Measurements from ENCODE around the gene NDUFS2. TPM values are rescaled to one million over a fixed set of nuclear protein-coding genes. Genes with fewer than 3 reads are reported as not detected.
A peak's percentile ranks its signal among the peaks of the same experiment; 100 is the strongest.

Gene NDUFS2
- total and polyA plus RNA-seq, 2 experiments from 2014 or later: 103 to 163 TPM

DNA sequence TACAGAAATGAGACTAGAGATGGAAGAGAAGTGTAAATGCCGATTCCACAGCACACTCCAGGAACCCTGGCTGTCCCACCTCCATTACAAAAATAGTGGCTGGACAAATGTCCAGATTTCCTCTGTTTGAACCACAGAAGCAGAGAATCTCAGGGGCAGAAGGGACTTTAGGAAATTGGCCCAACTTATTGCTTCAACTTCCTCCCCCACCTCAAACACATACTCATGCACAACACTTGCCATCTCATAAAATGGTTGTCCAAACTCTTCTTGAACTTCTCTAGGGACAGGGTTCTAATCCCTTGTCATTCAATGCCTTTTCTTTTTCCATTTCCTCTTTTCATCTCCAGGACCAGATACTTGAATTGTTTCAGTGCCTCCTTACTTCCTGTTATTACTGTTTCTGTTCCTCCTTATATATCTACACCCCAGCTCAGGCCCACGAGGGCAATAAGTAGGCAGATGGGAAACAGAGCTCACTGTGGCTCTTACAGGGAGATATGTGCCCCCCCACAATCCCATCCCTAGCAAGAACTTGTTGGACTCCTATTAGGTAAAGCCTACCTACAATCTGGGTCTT is 16.3 kb upstream of the NDUFS2 start:
- H3K4me2 ChIP-seq: no peak overlapping the region
- no peaks in the 10 kb centered on the region for H3K27me3 ChIP-seq
- no peaks in the 10 kb centered on the region for H3K9me3 ChIP-seq (ENCODE audit: low read depth)
- no peak overlapping the region for H3K27ac ChIP-seq
- no peaks in the 10 kb centered on the region for H3K4me1 ChIP-seq (ENCODE audit: insufficient read depth)
- no peak overlapping the region for H2AFZ ChIP-seq
- no peaks in the 10 kb centered on the region for H3K9me2 ChIP-seq (replicated peaks; ENCODE audit: insufficient read depth)
- H3K79me2 ChIP-seq: no peaks in the 10 kb centered on the region
- H3K4me3 ChIP-seq: no peak overlapping the region
- TF ChIP-seq EZH2phosphoT487 (IDR thresholded peaks at IDR 0.05; ENCODE audit: low read depth, severe bottlenecking, unreplicated experiment) (no peak), EZH2 (IDR thresholded peaks at IDR 0.05; ENCODE audit: borderline replicate concordance) (no peak)
- TF ChIP-seq, protein P1, sequence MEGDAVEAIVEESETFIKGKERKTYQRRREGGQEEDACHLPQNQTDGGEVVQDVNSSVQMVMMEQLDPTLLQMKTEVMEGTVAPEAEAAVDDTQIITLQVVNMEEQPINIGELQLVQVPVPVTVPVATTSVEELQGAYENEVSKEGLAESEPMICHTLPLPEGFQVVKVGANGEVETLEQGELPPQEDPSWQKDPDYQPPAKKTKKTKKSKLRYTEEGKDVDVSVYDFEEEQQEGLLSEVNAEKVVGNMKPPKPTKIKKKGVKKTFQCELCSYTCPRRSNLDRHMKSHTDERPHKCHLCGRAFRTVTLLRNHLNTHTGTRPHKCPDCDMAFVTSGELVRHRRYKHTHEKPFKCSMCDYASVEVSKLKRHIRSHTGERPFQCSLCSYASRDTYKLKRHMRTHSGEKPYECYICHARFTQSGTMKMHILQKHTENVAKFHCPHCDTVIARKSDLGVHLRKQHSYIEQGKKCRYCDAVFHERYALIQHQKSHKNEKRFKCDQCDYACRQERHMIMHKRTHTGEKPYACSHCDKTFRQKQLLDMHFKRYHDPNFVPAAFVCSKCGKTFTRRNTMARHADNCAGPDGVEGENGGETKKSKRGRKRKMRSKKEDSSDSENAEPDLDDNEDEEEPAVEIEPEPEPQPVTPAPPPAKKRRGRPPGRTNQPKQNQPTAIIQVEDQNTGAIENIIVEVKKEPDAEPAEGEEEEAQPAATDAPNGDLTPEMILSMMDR (IDR thresholded peaks at IDR 0.05; ENCODE audit: poor library complexity): no peak
- DNase-seq (ENCODE audit: low spot score): no peak
- WGBS (ENCODE audit: low lambda C conversion rate, missing lambda C conversion rate): 72% methylated on average over 2 of the region's 2 CpGs
- no peaks in the 10 kb centered on the region for H4K20me1 ChIP-seq (ENCODE audit: insufficient read depth, poor library complexity, severe bottlenecking)
- H3K36me3 ChIP-seq (replicated peaks; ENCODE audit: insufficient read depth, low read depth): no peaks in the 10 kb centered on the region

DNA sequence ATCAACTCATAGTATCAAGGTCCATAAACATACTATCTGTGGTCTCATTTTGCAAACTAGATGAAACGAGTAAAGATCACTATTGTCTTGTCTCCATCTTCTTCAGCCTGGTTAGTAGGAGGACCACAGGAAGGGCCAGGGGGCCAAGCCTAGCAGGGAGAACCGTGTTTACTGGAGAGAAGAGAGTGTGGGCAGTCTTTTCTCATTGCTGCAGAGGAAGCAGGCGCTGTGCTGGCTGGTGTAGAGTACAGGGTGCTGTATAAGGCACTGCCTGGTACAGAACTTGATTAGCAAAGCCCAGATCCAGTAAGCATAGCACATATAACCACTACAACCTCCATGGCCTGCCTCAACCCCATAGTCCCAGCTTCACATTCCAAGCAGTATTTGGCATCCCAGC is 14.9 kb upstream of the NDUFS2 start:
- no peaks in the 10 kb centered on the region for H3K4me1 ChIP-seq (ENCODE audit: insufficient read depth)
- no peak for DNase-seq (ENCODE audit: low spot score)
- 81% methylated on average over 3 of the region's 3 CpGs for WGBS (ENCODE audit: low lambda C conversion rate, missing lambda C conversion rate)

DNA sequence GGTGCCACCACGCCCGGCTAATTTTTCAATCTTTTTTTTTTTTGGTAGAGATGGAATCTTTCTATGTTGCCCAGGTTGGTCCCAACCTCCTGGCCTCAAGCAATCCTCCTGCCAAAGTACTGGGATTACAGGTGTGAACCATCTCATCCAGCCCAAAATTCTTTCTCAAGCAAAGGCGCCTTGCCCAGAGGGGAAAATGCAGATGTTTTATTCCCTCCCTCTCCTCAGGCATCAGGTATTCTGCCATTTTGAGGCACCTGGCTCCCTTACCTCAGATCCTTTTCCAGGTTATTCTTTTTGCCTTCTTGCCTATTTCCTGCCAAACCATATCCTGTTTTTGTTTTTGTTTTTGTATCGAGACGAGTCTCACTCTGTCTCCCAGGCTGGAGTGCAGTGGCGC is 13.8 kb upstream of the NDUFS2 start:
- Histone ChIP-seq H4K20me1 (ENCODE audit: insufficient read depth, poor library complexity, severe bottlenecking) (no peaks in the 10 kb centered on the region), H3K79me2 (no peaks in the 10 kb centered on the region), H3K36me3 (replicated peaks; ENCODE audit: insufficient read depth, low read depth) (no peaks in the 10 kb centered on the region), H3K4me1 (ENCODE audit: insufficient read depth) (no peaks in the 10 kb centered on the region), H3K27me3 (no peaks in the 10 kb centered on the region), H2AFZ (no peak overlapping the region), H3K9me3 (ENCODE audit: low read depth) (no peaks in the 10 kb centered on the region), H3K9me2 (replicated peaks; ENCODE audit: insufficient read depth) (no peaks in the 10 kb centered on the region), H3K4me2 (no peak overlapping the region), H3K27ac (no peak overlapping the region), H3K4me3 (no peak overlapping the region)
- DNase-seq (ENCODE audit: low spot score): no peak
- WGBS (ENCODE audit: low lambda C conversion rate, missing lambda C conversion rate): 94% methylated on average over 6 of the region's 6 CpGs
- TF ChIP-seq EZH2phosphoT487 (IDR thresholded peaks at IDR 0.05; ENCODE audit: low read depth, severe bottlenecking, unreplicated experiment) (no peak), EZH2 (IDR thresholded peaks at IDR 0.05; ENCODE audit: borderline replicate concordance) (no peak)
- TF ChIP-seq, protein P1 (IDR thresholded peaks at IDR 0.05; ENCODE audit: poor library complexity): no peak

More for the DNA sequence above, 14.9 kb upstream of the NDUFS2 start:
- TF ChIP-seq EZH2phosphoT487 (IDR thresholded peaks at IDR 0.05; ENCODE audit: low read depth, severe bottlenecking, unreplicated experiment) (no peak), EZH2 (IDR thresholded peaks at IDR 0.05; ENCODE audit: borderline replicate concordance) (no peak)
- TF ChIP-seq, protein P1 (IDR thresholded peaks at IDR 0.05; ENCODE audit: poor library complexity): no peak
- no peaks in the 10 kb centered on the region for H4K20me1 ChIP-seq (ENCODE audit: insufficient read depth, poor library complexity, severe bottlenecking)
- no peaks in the 10 kb centered on the region for H3K27me3 ChIP-seq
- no peaks in the 10 kb centered on the region for H3K36me3 ChIP-seq (replicated peaks; ENCODE audit: insufficient read depth, low read depth)
- no peak overlapping the region for H3K4me3 ChIP-seq
- no peak overlapping the region for H2AFZ ChIP-seq
- no peaks in the 10 kb centered on the region for H3K79me2 ChIP-seq
- peak overlapping the region; percentile 58 for H3K27ac ChIP-seq
- no peak overlapping the region for H3K4me2 ChIP-seq
- H3K9me3 ChIP-seq (ENCODE audit: low read depth): no peaks in the 10 kb centered on the region
- H3K9me2 ChIP-seq (replicated peaks; ENCODE audit: insufficient read depth): no peaks in the 10 kb centered on the region
